ENCODE results near the gene SNAP47.

SNAP47 gene

GRCh38 chr1:227758366-227758765 is 23.1 kb downstream of the SNAP47 start:
- no peak for DNase-seq
- Histone ChIP-seq H3K27ac (ENCODE audit: insufficient read depth in 1 of 2, low read depth in 1 of 2, low read length in 2 of 2, poor library complexity in 1 of 2, severe bottlenecking in 2 of 2) (no peak overlapping the region), H3K27me3 (replicated peaks in 2 of 5; ENCODE audit: control insufficient read depth in 4 of 5, insufficient read depth in 5 of 5, low read length in 4 of 5) (no peaks in the 10 kb centered on the region), H3K4me3 (ENCODE audit: control insufficient read depth in 1 of 7, extremely low read depth in 1 of 7, insufficient read depth in 4 of 7, low read depth in 2 of 7, low read length in 6 of 7) (no peak overlapping the region), H3K9me3 (ENCODE audit: control extremely low read depth in 1 of 5, control insufficient read depth in 4 of 5, insufficient read depth in 2 of 5, low read depth in 1 of 5, low read length in 4 of 5) (no peaks in the 10 kb centered on the region), H3K4me1 (ENCODE audit: control extremely low read depth in 1 of 4, control insufficient read depth in 4 of 4, insufficient read depth in 4 of 4, low read length in 3 of 4) (peaks cover 0 to 19% (median 18%) of the 10 kb centered on the region in 4 experiments), H3K36me3 (ENCODE audit: control insufficient read depth in 4 of 4, insufficient read depth in 4 of 4, low read length in 3 of 4) (peaks cover 6 to 58% (median 36%) of the 10 kb centered on the region in 4 experiments)
- POLR2A ChIA-PET, result no interaction called here
- CTCF ChIA-PET, result interaction anchor here (0.8 to 1.6 kb wide), 3 partner anchors 14 to 195 kb away, joined by 3 to 5 read pairs (median 3); no protein-coding TSS in a partner anchor
- WGBS (ENCODE audit: insufficient coverage), result 97% methylated on average over 6 of the region's 6 CpGs

DNA sequence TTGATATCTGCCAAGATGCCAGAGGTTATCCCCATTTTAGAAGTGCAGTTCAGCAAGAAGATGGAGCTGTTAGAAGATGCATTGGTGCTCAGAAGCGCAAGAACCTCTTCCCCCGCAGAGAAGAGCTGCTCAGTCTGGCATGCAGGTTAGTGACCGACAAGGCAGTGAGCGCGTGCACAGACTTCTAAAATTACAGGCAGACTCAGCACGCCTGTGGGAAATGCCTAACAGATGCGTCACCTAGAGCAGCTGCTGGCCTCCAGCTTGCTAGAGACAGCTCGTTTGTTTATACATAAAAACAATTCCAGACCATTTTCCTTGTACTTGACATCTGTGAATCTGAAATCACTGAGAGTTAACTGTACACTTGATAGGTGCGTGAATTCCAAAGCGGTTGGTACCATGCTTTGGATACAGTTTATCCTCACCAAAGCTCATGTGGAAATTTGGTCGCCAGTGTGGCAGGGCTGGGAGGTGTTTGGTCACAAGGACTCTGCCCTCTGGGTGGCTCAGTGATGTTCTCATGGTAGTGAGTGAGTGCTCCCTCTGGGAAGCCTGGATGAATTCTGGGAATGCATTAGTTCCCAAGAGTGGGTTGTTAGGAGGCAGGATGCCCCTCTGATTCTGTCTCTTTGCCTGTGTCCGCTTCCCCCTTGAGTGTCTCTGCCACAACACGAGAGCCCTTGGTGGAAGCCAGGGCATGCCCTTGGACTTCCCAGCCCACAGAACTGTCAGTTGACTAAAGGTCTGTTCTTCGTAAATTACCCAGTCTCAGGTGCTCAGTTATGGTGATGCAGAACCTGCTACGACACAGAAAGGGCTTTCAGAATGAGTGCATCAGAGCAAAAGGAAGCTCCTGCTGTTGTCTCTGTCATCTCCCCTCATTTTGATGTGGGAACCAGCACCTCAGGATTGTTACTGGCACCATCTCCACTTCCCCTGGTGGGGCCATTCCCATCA is 24.4 kb downstream of the SNAP47 start:
- CTCF ChIA-PET, result interaction anchor here (1.6 to 4.1 kb wide), 2 partner anchors 16 to 186 kb away, joined by 3 to 29 read pairs; no protein-coding TSS in a partner anchor

GRCh38 chr1:227760377-227760776 is 25.1 kb downstream of the SNAP47 start:
- no peak for DNase-seq
- CTCF ChIA-PET, result interaction anchor here (0.9 to 4.1 kb wide), 5 partner anchors 9 to 278 kb away, joined by 3 to 29 read pairs (median 3); no protein-coding TSS in a partner anchor
- H3K27ac ChIP-seq (ENCODE audit: insufficient read depth in 1 of 2, low read depth in 1 of 2, low read length in 2 of 2, poor library complexity in 1 of 2, severe bottlenecking in 2 of 2), result no peak overlapping the region
- peaks cover 0 to 32% (median 29%) of the 10 kb centered on the region in 4 experiments for H3K4me1 ChIP-seq (ENCODE audit: control extremely low read depth in 1 of 4, control insufficient read depth in 4 of 4, insufficient read depth in 4 of 4, low read length in 3 of 4)
- H3K4me3 ChIP-seq (ENCODE audit: control insufficient read depth in 1 of 7, extremely low read depth in 1 of 7, insufficient read depth in 4 of 7, low read depth in 2 of 7, low read length in 6 of 7), result no peak overlapping the region
- H3K9me3 ChIP-seq (ENCODE audit: control extremely low read depth in 1 of 5, control insufficient read depth in 4 of 5, insufficient read depth in 2 of 5, low read depth in 1 of 5, low read length in 4 of 5), result no peaks in the 10 kb centered on the region
- no peaks in the 10 kb centered on the region for H3K27me3 ChIP-seq (replicated peaks in 2 of 5; ENCODE audit: control insufficient read depth in 4 of 5, insufficient read depth in 5 of 5, low read length in 4 of 5)
- 100% methylated on average over 3 of the region's 9 CpGs for WGBS (ENCODE audit: insufficient coverage)
- peaks cover 6 to 66% (median 31%) of the 10 kb centered on the region in 4 experiments for H3K36me3 ChIP-seq (ENCODE audit: control insufficient read depth in 4 of 4, insufficient read depth in 4 of 4, low read length in 3 of 4)
- POLR2A ChIA-PET, result no interaction called here

More for the DNA sequence above, 24.4 kb downstream of the SNAP47 start:
- no peaks in the 10 kb centered on the region for H3K27me3 ChIP-seq (replicated peaks in 2 of 5; ENCODE audit: control insufficient read depth in 4 of 5, insufficient read depth in 5 of 5, low read length in 4 of 5)
- H3K9me3 ChIP-seq (ENCODE audit: control extremely low read depth in 1 of 5, control insufficient read depth in 4 of 5, insufficient read depth in 2 of 5, low read depth in 1 of 5, low read length in 4 of 5), result no peaks in the 10 kb centered on the region
- H3K36me3 ChIP-seq (ENCODE audit: control insufficient read depth in 4 of 4, insufficient read depth in 4 of 4, low read length in 3 of 4), result peaks cover 6 to 63% (median 32%) of the 10 kb centered on the region in 4 experiments
- 97% methylated on average over 13 of the region's 15 CpGs for WGBS (ENCODE audit: insufficient coverage)
- no peak overlapping the region for H3K27ac ChIP-seq (ENCODE audit: insufficient read depth in 1 of 2, low read depth in 1 of 2, low read length in 2 of 2, poor library complexity in 1 of 2, severe bottlenecking in 2 of 2)
- H3K4me1 ChIP-seq (ENCODE audit: control extremely low read depth in 1 of 4, control insufficient read depth in 4 of 4, insufficient read depth in 4 of 4, low read length in 3 of 4), result peaks cover 0 to 30% (median 28%) of the 10 kb centered on the region in 4 experiments
- POLR2A ChIA-PET, result no interaction called here
- no peak overlapping the region for H3K4me3 ChIP-seq (ENCODE audit: control insufficient read depth in 1 of 7, extremely low read depth in 1 of 7, insufficient read depth in 4 of 7, low read depth in 2 of 7, low read length in 6 of 7)
- no peak for DNase-seq

DNA sequence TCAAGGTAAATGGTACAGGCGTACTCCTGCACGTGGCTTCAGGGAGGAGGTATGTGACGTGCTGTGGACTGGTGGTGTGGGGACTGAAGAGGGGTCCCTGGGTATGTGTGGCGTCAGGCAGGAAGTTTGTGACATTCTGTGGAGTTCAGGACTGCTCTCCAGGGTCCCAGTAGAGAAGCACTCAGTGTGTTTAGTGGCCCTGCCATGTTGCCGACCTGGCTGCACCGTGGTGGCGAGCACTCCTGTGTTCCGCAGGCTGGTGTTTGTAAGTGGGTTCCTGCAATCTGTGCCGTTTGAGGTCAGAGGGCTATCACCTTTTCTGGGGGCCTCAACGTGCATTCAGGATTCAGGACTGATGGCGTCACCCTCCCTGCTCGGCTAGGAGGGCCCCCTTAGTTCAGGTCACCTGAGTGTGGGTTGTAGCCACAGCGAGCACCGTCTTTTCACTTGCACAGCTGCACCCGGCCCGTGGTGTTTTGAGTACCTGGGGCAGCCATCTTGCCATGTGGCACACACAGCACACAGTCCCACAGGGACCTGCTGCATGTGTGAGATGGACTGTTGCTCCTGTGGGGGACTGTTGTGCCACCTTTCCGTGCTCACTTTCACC is 26.5 kb downstream of the SNAP47 start:
- Histone ChIP-seq H3K36me3 (ENCODE audit: control insufficient read depth in 4 of 4, insufficient read depth in 4 of 4, low read length in 3 of 4) (peaks cover 6 to 61% (median 29%) of the 10 kb centered on the region in 4 experiments), H3K27me3 (replicated peaks in 2 of 5; ENCODE audit: control insufficient read depth in 4 of 5, insufficient read depth in 5 of 5, low read length in 4 of 5) (no peaks in the 10 kb centered on the region), H3K27ac (ENCODE audit: insufficient read depth in 1 of 2, low read depth in 1 of 2, low read length in 2 of 2, poor library complexity in 1 of 2, severe bottlenecking in 2 of 2) (no peak overlapping the region), H3K9me3 (ENCODE audit: control extremely low read depth in 1 of 5, control insufficient read depth in 4 of 5, insufficient read depth in 2 of 5, low read depth in 1 of 5, low read length in 4 of 5) (no peaks in the 10 kb centered on the region), H3K4me1 (ENCODE audit: control extremely low read depth in 1 of 4, control insufficient read depth in 4 of 4, insufficient read depth in 4 of 4, low read length in 3 of 4) (peaks cover 0 to 45% (median 41%) of the 10 kb centered on the region in 4 experiments), H3K4me3 (ENCODE audit: control insufficient read depth in 1 of 7, extremely low read depth in 1 of 7, insufficient read depth in 4 of 7, low read depth in 2 of 7, low read length in 6 of 7) (peak overlapping the region in 1 of 7 experiments; percentile 51)
- DNase-seq, result no peak
- 92% methylated on average over 15 of the region's 17 CpGs for WGBS (ENCODE audit: insufficient coverage)
- ChIA-PET POLR2A (no interaction called here), CTCF (interaction anchor here (0.7 to 4.1 kb wide), 13 partner anchors 9 to 369 kb away, joined by 3 to 29 read pairs (median 4); partner anchors contain the start of gene WNT9A)

DNA sequence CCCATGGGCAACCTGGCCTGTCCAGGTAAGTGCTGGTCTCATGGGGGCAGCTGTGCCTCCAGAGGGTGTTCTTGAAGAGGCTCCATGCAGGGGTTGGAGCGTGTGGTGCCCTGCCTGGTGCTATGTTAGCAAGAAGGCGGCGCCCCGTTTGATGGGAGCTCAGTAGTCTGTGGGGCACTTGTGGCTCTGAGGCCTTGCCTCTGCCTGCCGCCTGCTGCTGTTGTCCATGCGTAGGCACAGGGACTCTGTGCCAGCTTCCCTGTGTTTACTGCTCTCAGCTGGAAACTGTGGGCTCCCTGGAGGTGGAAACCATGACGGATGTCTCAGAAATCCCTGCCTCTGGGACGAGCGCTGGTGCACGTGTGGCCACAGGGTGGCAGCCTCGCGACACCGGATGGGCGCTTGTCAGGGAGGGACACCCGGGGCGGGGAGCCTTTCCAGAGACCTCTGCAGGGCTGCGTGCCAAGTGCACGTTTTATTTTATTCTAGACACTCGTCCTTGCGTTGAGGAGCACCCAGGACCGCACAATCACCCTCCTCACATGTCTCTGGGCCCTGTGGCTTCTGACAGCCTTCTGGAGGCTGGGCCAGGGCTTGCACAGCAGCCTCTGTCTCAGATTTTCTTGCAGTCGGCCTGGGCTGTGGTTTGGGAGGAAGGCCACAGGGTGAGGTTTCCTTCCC is 27.1 kb downstream of the SNAP47 start:
- no peaks in the 10 kb centered on the region for H3K9me3 ChIP-seq (ENCODE audit: control extremely low read depth in 1 of 5, control insufficient read depth in 4 of 5, insufficient read depth in 2 of 5, low read depth in 1 of 5, low read length in 4 of 5)
- H3K4me1 ChIP-seq (ENCODE audit: control extremely low read depth in 1 of 4, control insufficient read depth in 4 of 4, insufficient read depth in 4 of 4, low read length in 3 of 4), result peaks cover 0 to 50% (median 46%) of the 10 kb centered on the region in 4 experiments
- ChIA-PET CTCF (interaction anchor here (0.7 to 4.1 kb wide), 15 partner anchors 9 to 368 kb away, joined by 3 to 29 read pairs (median 4); partner anchors contain the start of gene WNT9A), POLR2A (no interaction called here)
- 24% methylated on average over 15 of the region's 22 CpGs for WGBS (ENCODE audit: insufficient coverage)
- no peaks in the 10 kb centered on the region for H3K27me3 ChIP-seq (replicated peaks in 2 of 5; ENCODE audit: control insufficient read depth in 4 of 5, insufficient read depth in 5 of 5, low read length in 4 of 5)
- peak overlapping the region in 2 of 7 experiments; percentile 3 to 51 for H3K4me3 ChIP-seq (ENCODE audit: control insufficient read depth in 1 of 7, extremely low read depth in 1 of 7, insufficient read depth in 4 of 7, low read depth in 2 of 7, low read length in 6 of 7)
- peaks cover 6 to 64% (median 31%) of the 10 kb centered on the region in 4 experiments for H3K36me3 ChIP-seq (ENCODE audit: control insufficient read depth in 4 of 4, insufficient read depth in 4 of 4, low read length in 3 of 4)
- DNase-seq, result peak; percentile 83 to 93 (median 91)
- H3K27ac ChIP-seq (ENCODE audit: insufficient read depth in 1 of 2, low read depth in 1 of 2, low read length in 2 of 2, poor library complexity in 1 of 2, severe bottlenecking in 2 of 2), result peak overlapping the region in 1 of 2 experiments; percentile 15

DNA sequence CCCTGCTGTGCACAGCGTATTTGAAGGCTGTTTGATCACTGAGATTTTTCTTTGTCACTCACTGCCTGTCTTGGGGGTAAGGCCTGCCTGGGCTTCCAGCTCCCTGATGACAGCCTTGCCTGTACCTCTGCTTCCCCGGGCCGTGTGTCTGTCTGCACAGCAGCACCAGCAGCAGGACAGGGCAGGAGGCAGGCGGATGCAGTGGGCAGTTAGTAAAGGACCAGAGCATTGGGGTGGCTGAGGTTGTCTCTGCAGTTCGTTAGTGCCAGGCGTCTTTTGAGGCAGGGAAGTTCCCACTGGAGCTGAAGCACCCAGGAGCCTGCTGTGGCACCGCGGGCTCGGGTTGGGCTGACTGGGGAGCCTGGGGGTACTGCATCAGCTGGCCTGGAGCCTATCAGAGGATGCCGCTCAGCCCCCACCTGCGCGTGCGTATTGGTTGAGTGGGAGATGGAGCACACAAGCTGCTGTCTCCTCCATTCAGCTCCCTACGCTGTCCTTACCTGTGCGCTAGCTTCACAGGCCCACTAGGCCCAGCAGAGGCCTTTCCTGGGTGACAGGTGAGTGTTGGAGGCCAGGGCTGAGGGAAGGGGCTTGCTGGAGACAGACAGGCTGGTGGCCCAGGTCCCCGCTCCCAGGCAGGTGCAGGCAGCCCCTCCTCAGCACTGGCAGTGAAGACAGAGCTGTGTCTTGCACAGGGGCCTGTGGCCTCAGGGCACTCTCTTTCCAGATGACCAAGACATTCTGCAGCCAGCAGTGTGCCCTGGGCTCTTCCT is 28.2 kb downstream of the SNAP47 start:
- Histone ChIP-seq H3K4me1 (ENCODE audit: control extremely low read depth in 1 of 4, control insufficient read depth in 4 of 4, insufficient read depth in 4 of 4, low read length in 3 of 4) (peaks cover 0 to 52% (median 47%) of the 10 kb centered on the region in 4 experiments), H3K36me3 (ENCODE audit: control insufficient read depth in 4 of 4, insufficient read depth in 4 of 4, low read length in 3 of 4) (peaks cover 13 to 65% (median 34%) of the 10 kb centered on the region in 4 experiments), H3K4me3 (ENCODE audit: control insufficient read depth in 1 of 7, extremely low read depth in 1 of 7, insufficient read depth in 4 of 7, low read depth in 2 of 7, low read length in 6 of 7) (peak overlapping the region in 1 of 7 experiments; percentile 24), H3K27ac (ENCODE audit: insufficient read depth in 1 of 2, low read depth in 1 of 2, low read length in 2 of 2, poor library complexity in 1 of 2, severe bottlenecking in 2 of 2) (no peak overlapping the region), H3K27me3 (replicated peaks in 2 of 5; ENCODE audit: control insufficient read depth in 4 of 5, insufficient read depth in 5 of 5, low read length in 4 of 5) (no peaks in the 10 kb centered on the region), H3K9me3 (ENCODE audit: control extremely low read depth in 1 of 5, control insufficient read depth in 4 of 5, insufficient read depth in 2 of 5, low read depth in 1 of 5, low read length in 4 of 5) (no peaks in the 10 kb centered on the region)
- no peak for DNase-seq
- WGBS (ENCODE audit: insufficient coverage), result 92% methylated on average over 16 of the region's 16 CpGs
- CTCF ChIA-PET, result interaction anchor here (0.8 to 4.1 kb wide), 10 partner anchors 10 to 281 kb away, joined by 3 to 29 read pairs (median 6); partner anchors contain the start of gene WNT9A
- POLR2A ChIA-PET, result no interaction called here
